ES-I3 (cell line): Measurements from ENCODE around the gene NR6A1.

Source experiments
- H3K36me3 ChIP-seq: 2 replicates; pipeline ENCODE4 v1.6.1; 2013; ENCODE audit warnings: mild to moderate bottlenecking, low read length, control low read depth, moderate library complexity; ENCODE audit not compliant: insufficient read depth
- H3K4me1 ChIP-seq: 2 replicates; pipeline ENCODE4 v1.6.1; 2013; ENCODE audit warnings: mild to moderate bottlenecking, control low read depth, low read length; ENCODE audit not compliant: insufficient read depth
- H3K9ac ChIP-seq: 2 replicates; pipeline ENCODE4 v1.6.1; 2013; ENCODE audit warnings: low read depth, mild to moderate bottlenecking, low read length, moderate library complexity
- H3K9me3 ChIP-seq: 2 replicates; pipeline ENCODE4 v1.6.1; 2013; ENCODE audit warnings: mild to moderate bottlenecking, low read length, moderate library complexity; ENCODE audit not compliant: control insufficient read depth, insufficient read depth

NR6A1 gene

GRCh38 chr9:124502711-124503702 lies 268.1 kb downstream of the NR6A1 start:
- Histone ChIP-seq H3K9ac (peak overlapping the region; percentile 54; the same call in 1 of the 2 replicates), H3K9me3 (no peaks in the 10 kb centered on the region), H3K4me1 (peaks cover 17% of the 10 kb centered on the region), H3K36me3 (no peaks in the 10 kb centered on the region)

GRCh38 chr9:124501771-124502320 lies 269.3 kb downstream of the NR6A1 start:
- H3K36me3 ChIP-seq, result no peaks in the 10 kb centered on the region
- no peaks in the 10 kb centered on the region for H3K9me3 ChIP-seq
- peaks cover 18% of the 10 kb centered on the region for H3K4me1 ChIP-seq
- H3K9ac ChIP-seq, result no peak overlapping the region

- no peak overlapping the region for H3K9ac ChIP-seq
- H3K36me3 ChIP-seq, result no peaks in the 10 kb centered on the region
- peaks cover 14% of the 10 kb centered on the region for H3K4me1 ChIP-seq
- H3K9me3 ChIP-seq, result no peaks in the 10 kb centered on the region
These were observed 270.1 kb downstream of the NR6A1 start for GRCh38 chr9:124500796-124501611.

DNA sequence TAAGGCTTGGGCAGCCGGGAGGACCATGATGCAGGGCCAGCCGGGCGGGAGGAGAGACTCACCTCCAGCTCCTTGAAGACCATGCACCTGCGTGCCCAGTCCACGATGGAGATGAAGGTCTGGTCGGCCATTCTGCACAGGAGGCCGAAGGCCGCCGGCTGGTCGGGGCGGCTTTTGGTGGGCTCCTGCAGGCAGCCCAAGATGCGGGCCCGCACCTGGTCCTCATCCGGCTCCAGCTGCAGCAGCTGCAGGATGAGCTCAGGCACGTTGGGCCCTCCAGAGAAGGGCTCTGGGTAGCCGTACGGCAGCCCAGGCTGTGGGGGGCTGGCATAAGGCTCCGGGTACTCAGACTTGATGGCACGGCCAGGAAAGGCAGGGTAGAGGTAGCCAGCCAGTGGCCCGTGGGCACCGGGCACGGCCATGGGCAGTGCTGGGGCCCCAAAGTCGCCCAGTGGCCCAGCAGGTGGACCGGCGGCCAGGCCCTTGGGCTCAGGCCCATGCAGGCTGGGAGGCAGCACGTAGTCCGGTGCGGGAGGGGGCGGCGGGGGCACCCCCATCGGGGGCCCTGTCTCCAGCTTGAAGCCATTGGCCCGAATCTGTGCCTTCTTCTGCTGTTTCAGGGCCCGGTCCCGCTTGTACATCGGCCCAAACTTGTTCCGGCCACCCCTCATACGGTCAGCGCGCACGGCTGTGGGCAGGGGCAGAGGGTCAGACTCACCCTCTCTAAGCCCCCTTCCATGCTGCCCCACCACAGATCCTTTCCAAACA lies 270.9 kb downstream of the NR6A1 start:
- peaks cover 11% of the 10 kb centered on the region for H3K4me1 ChIP-seq
- H3K36me3 ChIP-seq, result no peaks in the 10 kb centered on the region
- no peak overlapping the region for H3K9ac ChIP-seq
- no peaks in the 10 kb centered on the region for H3K9me3 ChIP-seq

- Histone ChIP-seq H3K36me3 (no peaks in the 10 kb centered on the region), H3K9me3 (no peaks in the 10 kb centered on the region), H3K9ac (no peak overlapping the region), H3K4me1 (peaks cover 11% of the 10 kb centered on the region)
These were observed 271.9 kb downstream of the NR6A1 start for GRCh38 chr9:124499216-124499615.

DNA sequence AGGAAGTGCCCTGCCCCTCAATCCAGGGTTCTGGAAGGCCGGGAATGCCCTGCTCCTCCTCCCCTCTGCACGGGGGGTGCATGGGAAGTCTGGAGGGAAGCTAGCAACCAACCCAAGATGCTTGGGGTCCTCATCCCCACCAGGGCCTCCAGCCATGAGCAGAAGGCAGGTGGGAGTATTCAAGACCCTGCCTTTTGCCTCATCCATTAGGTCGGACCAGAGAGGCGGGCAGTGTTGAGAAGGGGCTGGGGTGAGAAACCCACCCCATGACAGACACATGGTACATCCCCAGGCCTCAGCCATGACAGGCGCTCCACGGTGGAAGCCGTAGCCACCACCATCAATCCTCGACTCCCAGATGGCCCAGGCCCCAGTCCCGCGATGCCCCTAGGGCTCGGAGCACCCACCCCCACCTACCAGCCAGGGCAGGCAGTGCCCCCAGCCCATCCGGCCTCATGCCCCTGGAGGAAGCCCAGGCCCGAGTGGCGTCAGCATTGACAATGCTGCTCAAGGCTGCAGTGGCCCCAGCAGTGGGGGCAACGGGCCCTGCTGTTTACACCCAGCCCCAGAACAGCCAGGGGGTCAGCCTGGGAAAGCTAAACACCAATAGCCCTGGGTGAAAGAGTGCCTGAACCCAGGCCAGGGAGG lies 272.5 kb downstream of the NR6A1 start:
- Histone ChIP-seq H3K9me3 (no peaks in the 10 kb centered on the region), H3K4me1 (peaks cover 11% of the 10 kb centered on the region), H3K36me3 (no peaks in the 10 kb centered on the region), H3K9ac (no peak overlapping the region)

GRCh38 chr9:124498040-124498439 lies 273.1 kb downstream of the NR6A1 start:
- Histone ChIP-seq H3K4me1 (peaks cover 11% of the 10 kb centered on the region), H3K9me3 (no peaks in the 10 kb centered on the region), H3K9ac (no peak overlapping the region), H3K36me3 (no peaks in the 10 kb centered on the region)

DNA sequence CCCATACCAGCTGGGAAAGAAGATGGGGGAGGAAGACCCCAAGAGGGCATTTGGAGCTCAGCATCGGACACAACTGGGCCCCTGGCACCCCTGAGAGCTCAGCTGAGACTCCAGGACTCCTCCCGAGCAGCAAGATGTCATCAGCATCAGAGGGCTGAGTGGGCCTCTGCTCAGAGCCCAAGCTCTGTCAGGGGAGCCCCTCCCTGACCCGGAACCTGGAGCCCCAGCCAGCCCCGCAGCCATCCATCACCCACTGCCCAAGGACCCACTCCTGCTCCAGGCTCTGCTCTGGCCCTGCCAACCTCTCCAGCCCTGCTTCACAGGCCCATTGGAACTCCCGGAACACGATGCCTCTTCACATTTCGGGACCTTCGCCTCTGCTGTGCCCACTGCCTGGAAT lies 273.7 kb downstream of the NR6A1 start:
- Histone ChIP-seq H3K4me1 (peaks cover 11% of the 10 kb centered on the region), H3K36me3 (no peaks in the 10 kb centered on the region), H3K9ac (no peak overlapping the region), H3K9me3 (no peaks in the 10 kb centered on the region)

GRCh38 chr9:124496463-124496862 lies 274.6 kb downstream of the NR6A1 start:
- peaks cover 8% of the 10 kb centered on the region for H3K4me1 ChIP-seq
- H3K9me3 ChIP-seq, result no peaks in the 10 kb centered on the region
- no peak overlapping the region for H3K9ac ChIP-seq
- H3K36me3 ChIP-seq, result no peaks in the 10 kb centered on the region

DNA sequence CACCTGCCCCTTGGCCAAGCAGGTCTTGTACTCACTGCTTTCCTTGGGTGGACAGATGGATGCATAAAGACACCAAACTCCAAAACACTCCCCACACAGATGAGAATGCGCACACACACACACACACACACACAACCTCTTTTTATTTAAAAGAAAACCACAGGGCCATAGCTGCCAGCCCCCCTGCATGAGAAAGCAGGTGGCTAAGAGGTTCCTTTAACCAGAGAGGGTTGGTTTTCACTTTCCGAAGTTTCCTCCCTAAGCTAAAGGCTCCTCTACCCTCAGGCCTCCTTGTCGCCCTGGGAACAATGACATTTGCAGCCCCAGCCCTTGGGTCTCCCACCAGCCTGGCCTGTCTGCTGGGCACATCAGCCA lies 275.0 kb downstream of the NR6A1 start:
- Histone ChIP-seq H3K9ac (no peak overlapping the region), H3K4me1 (peaks cover 6% of the 10 kb centered on the region), H3K36me3 (no peaks in the 10 kb centered on the region), H3K9me3 (no peaks in the 10 kb centered on the region)

- no peaks in the 10 kb centered on the region for H3K36me3 ChIP-seq
- peaks cover 6% of the 10 kb centered on the region for H3K4me1 ChIP-seq
- H3K9me3 ChIP-seq, result no peaks in the 10 kb centered on the region
- H3K9ac ChIP-seq, result no peak overlapping the region
These were observed 275.7 kb downstream of the NR6A1 start for GRCh38 chr9:124495126-124496074.

DNA sequence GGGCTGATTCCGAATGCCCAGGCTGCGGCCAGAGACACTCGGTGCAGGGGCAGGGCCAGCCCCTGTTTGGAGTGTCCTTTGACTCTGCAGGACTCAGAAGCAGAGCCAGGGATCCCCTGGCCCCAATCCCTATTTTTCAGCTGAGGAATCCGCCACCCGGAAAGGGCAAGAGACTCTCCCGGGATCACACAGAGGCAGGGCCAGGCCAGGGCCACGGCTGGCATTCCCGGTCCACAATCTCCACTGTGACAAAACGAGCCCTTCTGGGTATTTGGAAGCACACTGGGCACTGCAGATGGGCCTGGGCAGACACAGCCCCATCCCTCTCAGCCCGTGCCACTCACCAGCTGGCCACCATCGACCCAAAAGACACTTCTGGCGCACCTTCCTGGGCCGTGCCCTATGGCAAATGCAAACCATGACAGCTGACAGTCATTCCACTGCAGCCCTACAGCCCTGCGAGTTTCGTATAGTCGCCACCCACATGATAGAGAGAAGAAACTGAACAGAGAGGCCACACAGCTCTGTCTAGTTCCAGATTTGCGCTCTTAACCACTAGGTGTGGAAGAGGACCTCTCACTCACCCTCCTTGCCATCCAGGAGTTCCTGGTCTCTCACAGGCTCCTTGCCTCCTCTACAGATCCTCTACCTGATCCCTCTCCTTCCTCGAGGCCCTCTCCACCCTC lies 277.2 kb downstream of the NR6A1 start:
- Histone ChIP-seq H3K9ac (no peak overlapping the region), H3K4me1 (peaks cover 6% of the 10 kb centered on the region), H3K36me3 (no peaks in the 10 kb centered on the region), H3K9me3 (no peaks in the 10 kb centered on the region)
